ENCODE measurements around the gene RIMS4. TPM values are rescaled to one million over a fixed set of nuclear protein-coding genes. Genes with fewer than 3 reads are reported as not detected.
"Not testable (repeated sequence)": the region's sequence is repeated elsewhere in the genome, so short reads cannot be mapped to it uniquely, and the experiment has no call there.

The RIMS4 gene
- total RNA-seq, 1 experiment from 2014 or later, result 2.9 TPM

- no peaks in the 10 kb centered on the region for H3K36me3 ChIP-seq
- H3K27me3 ChIP-seq, result peaks cover 16% of the 10 kb centered on the region
- no peaks in the 10 kb centered on the region for H3K9me3 ChIP-seq
- no peak overlapping the region for H3K4me3 ChIP-seq
- DNase-seq, result no peak
Observed at GRCh38 chr20:44835661-44836221, 25.4 kb upstream of the RIMS4 start.

GRCh38 chr20:44835116-44835515 lies 24.8 kb upstream of the RIMS4 start:
- peaks cover 12% of the 10 kb centered on the region for H3K27me3 ChIP-seq

GRCh38 chr20:44834693-44835092 lies 24.3 kb upstream of the RIMS4 start:
- no peak for DNase-seq

More at GRCh38 chr20:44835116-44835515, 24.8 kb upstream of the RIMS4 start:
- Histone ChIP-seq H3K36me3 (no peaks in the 10 kb centered on the region), H3K9me3 (no peaks in the 10 kb centered on the region), H3K4me3 (no peak overlapping the region)
- no peak for DNase-seq

GRCh38 chr20:44833437-44833836 lies 23.1 kb upstream of the RIMS4 start:
- Histone ChIP-seq H3K36me3 (no peaks in the 10 kb centered on the region), H3K27me3 (peaks cover 20% of the 10 kb centered on the region), H3K4me3 (no peak overlapping the region), H3K9me3 (no peaks in the 10 kb centered on the region)
- no peak for DNase-seq

More at GRCh38 chr20:44834693-44835092, 24.3 kb upstream of the RIMS4 start:
- no peaks in the 10 kb centered on the region for H3K36me3 ChIP-seq
- no peaks in the 10 kb centered on the region for H3K9me3 ChIP-seq
- peaks cover 15% of the 10 kb centered on the region for H3K27me3 ChIP-seq
- H3K4me3 ChIP-seq, result no peak overlapping the region

GRCh38 chr20:44832724-44833123 lies 22.4 kb upstream of the RIMS4 start:
- H3K9me3 ChIP-seq, result no peaks in the 10 kb centered on the region
- no peaks in the 10 kb centered on the region for H3K36me3 ChIP-seq
- H3K27me3 ChIP-seq, result peaks cover 17% of the 10 kb centered on the region
- no peak overlapping the region for H3K4me3 ChIP-seq
- peak; percentile 64 for DNase-seq

- peaks cover 26% of the 10 kb centered on the region for H3K27me3 ChIP-seq
- no peak for DNase-seq
- H3K9me3 ChIP-seq, result no peaks in the 10 kb centered on the region
- H3K4me3 ChIP-seq, result no peak overlapping the region
- no peaks in the 10 kb centered on the region for H3K36me3 ChIP-seq
Observed at GRCh38 chr20:44830995-44831394, 20.6 kb upstream of the RIMS4 start.

GRCh38 chr20:44830523-44830922 lies 20.2 kb upstream of the RIMS4 start:
- Histone ChIP-seq H3K27me3 (peaks cover 26% of the 10 kb centered on the region), H3K4me3 (no peak overlapping the region)
- no peak for DNase-seq

GRCh38 chr20:44829688-44830087 lies 19.3 kb upstream of the RIMS4 start:
- no peak for DNase-seq
- H3K27me3 ChIP-seq, result peaks cover 26% of the 10 kb centered on the region

More at GRCh38 chr20:44830523-44830922, 20.2 kb upstream of the RIMS4 start:
- Histone ChIP-seq H3K36me3 (no peaks in the 10 kb centered on the region), H3K9me3 (no peaks in the 10 kb centered on the region)

GRCh38 chr20:44828640-44829039 lies 18.3 kb upstream of the RIMS4 start:
- Histone ChIP-seq H3K36me3 (no peaks in the 10 kb centered on the region), H3K9me3 (no peaks in the 10 kb centered on the region), H3K27me3 (peaks cover 26% of the 10 kb centered on the region), H3K4me3 (no peak overlapping the region)
- no peak for DNase-seq

More at GRCh38 chr20:44829688-44830087, 19.3 kb upstream of the RIMS4 start:
- no peaks in the 10 kb centered on the region for H3K36me3 ChIP-seq
- H3K9me3 ChIP-seq, result no peaks in the 10 kb centered on the region
- H3K4me3 ChIP-seq, result no peak overlapping the region

- no peak for DNase-seq
- Histone ChIP-seq H3K27me3 (peaks cover 26% of the 10 kb centered on the region), H3K36me3 (no peaks in the 10 kb centered on the region), H3K4me3 (no peak overlapping the region), H3K9me3 (no peaks in the 10 kb centered on the region)
Observed at GRCh38 chr20:44827401-44827800, 17.1 kb upstream of the RIMS4 start.

GRCh38 chr20:44821576-44821975 lies 11.2 kb upstream of the RIMS4 start:
- not testable (repeated sequence) for H3K9me3 ChIP-seq, H3K4me3 ChIP-seq, H3K27me3 ChIP-seq, DNase-seq, H3K36me3 ChIP-seq

- no peak for DNase-seq
- no peaks in the 10 kb centered on the region for H3K9me3 ChIP-seq
- no peak overlapping the region for H3K4me3 ChIP-seq
- no peaks in the 10 kb centered on the region for H3K27me3 ChIP-seq
- H3K36me3 ChIP-seq, result no peaks in the 10 kb centered on the region
Observed at GRCh38 chr20:44819936-44820335, 9.6 kb upstream of the RIMS4 start.

GRCh38 chr20:44817143-44817910 lies 7.0 kb upstream of the RIMS4 start:
- no peaks in the 10 kb centered on the region for H3K27me3 ChIP-seq
- H3K36me3 ChIP-seq, result no peaks in the 10 kb centered on the region
- no peak for DNase-seq
- no peaks in the 10 kb centered on the region for H3K9me3 ChIP-seq
- no peak overlapping the region for H3K4me3 ChIP-seq

GRCh38 chr20:44814937-44815336 lies 4.6 kb upstream of the RIMS4 start:
- peaks cover 11% of the 10 kb centered on the region for H3K27me3 ChIP-seq
- H3K9me3 ChIP-seq, result peaks cover 8% of the 10 kb centered on the region; the same call in 1 of the 2 replicates
- H3K4me3 ChIP-seq, result no peak overlapping the region
- no peak for DNase-seq
- H3K36me3 ChIP-seq, result no peaks in the 10 kb centered on the region

- no peak for DNase-seq
- Histone ChIP-seq H3K36me3 (no peaks in the 10 kb centered on the region), H3K9me3 (peaks cover 8% of the 10 kb centered on the region; the same call in 1 of the 2 replicates), H3K27me3 (peaks cover 41% of the 10 kb centered on the region), H3K4me3 (no peak overlapping the region)
Observed at GRCh38 chr20:44811150-44811685, 872 bp upstream of the RIMS4 start.

- Histone ChIP-seq H3K36me3 (no peaks in the 10 kb centered on the region), H3K27me3 (peaks cover 41% of the 10 kb centered on the region), H3K9me3 (peaks cover 8% of the 10 kb centered on the region; the same call in 1 of the 2 replicates), H3K4me3 (no peak overlapping the region)
- peak; percentile 12 for DNase-seq
Observed at GRCh38 chr20:44810061-44810390, 320 bp downstream of the RIMS4 start.

- no peak overlapping the region for H3K4me3 ChIP-seq
- no peaks in the 10 kb centered on the region for H3K36me3 ChIP-seq
- peaks cover 41% of the 10 kb centered on the region for H3K27me3 ChIP-seq
- DNase-seq, result no peak
- H3K9me3 ChIP-seq, result peaks cover 8% of the 10 kb centered on the region; the same call in 1 of the 2 replicates
Observed at GRCh38 chr20:44809380-44810060, 826 bp downstream of the RIMS4 start.

All from MG63 (cell line).